Measurements from ENCODE around the gene HMG20B.

Gene HMG20B

DNA sequence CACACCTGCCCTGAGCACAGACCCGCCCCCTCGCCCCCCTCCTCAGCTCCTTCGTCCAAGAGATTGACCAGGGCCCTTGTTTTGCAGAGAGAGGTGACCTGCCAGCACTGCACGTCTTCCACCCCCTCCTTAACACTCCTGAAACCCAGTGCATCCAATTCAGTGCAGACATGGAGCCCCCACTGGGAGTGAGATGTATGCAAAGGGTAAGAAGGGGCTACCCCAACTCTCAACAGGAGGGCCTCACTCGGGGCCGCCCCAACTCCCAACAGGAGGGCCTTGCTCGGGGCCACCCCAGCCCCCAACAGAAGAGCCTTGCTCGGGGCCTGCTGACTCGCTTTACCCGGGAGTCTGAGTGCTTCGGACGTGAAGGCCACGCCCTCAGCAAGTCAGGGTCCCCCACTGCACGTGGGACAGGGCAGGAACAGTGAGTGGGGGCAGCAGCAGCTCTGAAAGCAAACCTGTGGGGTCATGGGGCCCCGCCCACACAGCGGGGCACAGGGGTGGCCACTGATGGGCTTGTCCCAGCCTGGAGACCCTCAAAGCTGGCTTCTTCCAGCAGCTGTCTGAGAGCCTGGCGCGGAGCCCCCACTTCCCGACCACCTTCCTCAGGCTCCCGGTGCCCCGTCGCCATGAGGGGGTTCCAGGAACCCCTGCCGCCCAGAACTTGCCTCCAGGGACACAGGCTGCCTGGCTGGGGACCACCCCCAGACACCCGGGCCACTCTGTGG lies 48.2 kb downstream of the HMG20B start:
- no peak for DNase-seq (ENCODE audit: low read depth)

DNA sequence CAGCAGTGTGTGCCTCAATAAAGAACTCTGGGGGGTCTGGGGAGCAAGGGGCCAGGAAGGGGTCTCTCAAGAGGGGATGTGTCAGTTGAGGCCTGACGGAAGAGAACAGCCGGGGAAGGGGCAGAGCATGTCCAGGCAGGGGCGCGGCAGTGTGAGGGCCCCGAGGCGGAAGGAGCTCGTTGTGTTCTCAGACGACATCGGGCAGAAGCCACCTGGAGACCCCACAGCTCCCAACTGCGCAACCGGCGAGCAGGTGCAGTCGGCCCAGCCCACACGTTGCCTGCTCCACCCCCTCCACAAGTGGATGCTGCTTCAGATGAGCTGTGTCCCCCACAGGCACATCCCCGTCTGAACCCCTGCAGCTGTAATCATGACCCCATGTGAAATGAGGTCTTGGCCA lies 48.9 kb downstream of the HMG20B start:
- no peak for DNase-seq (ENCODE audit: low read depth)

GRCh38 chr19:3622224-3622623 lies 49.5 kb downstream of the HMG20B start:
- no peak for DNase-seq (ENCODE audit: low read depth)

DNA sequence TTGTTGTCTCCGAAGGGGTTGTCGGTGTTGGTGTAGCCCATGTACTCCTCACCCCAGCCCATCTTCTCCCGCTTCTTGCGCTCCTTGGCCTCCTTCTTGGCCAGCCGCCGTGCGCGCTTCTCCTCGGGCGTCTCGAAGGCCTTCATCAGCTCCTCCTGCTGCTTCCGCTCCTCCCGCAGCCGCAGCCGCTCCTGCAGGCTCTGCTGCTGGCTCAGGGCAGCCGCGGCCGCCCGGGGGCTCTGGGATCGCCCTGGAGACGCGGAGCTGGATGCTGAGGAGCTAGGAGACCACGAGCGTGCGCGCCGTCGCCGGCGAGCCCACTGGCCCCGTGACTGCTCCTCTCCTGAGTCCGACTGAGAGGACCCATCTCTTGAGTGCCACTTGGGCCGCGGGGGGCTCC lies 51.0 kb downstream of the HMG20B start:
- DNase-seq (ENCODE audit: low read depth), result no peak

DNA sequence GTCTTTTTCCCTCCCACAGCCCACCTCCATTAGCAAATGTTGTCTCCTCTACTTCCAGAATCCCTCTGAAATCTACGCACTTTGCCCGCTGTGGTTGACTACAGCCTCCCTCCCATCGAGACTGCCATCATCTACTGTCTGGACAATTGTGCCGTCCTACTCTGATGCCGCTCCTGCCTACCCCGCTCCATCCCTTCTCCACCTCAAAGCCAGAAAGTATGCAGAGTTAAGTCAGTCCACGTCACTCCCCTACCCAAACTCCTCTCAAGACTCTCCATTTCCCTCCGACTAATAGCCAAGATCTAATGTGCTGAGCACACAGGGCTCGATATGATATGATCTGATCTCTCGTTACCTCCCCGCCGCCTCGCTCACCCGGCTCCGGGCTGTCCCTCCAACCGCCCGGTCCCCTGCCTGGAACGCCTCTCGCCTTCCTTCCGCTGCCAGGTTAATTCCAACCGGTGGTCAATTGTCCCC lies 53.3 kb downstream of the HMG20B start:
- DNase-seq (ENCODE audit: low read depth), result no peak

DNA sequence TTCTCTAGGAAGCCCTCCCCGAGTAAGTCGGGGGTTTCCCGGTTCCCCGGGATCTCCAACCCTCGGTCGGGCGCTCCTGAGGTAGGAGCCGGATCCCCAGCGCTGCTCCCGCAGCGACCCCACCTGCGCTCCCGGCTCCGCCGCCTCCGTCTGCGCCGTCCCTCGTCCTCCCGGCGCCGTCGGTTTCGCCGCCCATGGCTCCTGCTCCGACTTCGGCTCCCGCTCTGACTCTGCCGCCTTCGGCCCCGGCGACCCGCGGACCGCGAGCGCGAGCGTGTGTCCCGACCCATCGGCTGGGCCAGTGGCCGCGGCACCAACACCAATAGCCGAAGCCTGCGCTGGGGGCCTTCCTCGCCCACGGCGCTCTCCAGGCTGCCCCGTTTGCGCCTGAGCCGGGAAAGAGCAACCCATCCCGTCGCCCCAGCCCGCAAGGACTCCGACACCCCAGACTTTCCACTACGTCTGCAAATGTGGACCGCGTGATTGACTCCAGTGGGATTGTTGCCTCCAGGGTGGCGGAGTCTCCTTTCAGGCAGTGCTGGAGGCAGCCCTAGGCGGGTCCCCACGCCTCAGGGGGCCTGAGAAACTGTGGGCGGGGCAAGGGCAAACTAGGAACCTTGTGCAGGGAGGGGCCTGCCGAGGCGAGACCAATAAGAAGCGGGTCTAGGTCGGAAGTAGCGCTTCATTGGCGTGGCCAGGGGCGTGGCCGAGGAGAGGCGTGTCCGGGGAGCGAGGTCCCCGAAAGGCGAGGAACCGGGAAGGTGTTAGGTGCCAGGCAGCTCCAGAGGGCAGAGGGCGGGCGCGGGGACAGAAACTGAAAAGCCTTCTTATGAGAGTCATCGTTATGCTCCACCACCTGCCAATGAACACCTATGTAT lies 54.0 kb downstream of the HMG20B start, which contains the start of gene CACTIN:
Gene CACTIN (minus strand): TSS at position 318 of the 878 bp plus-strand sequence. CDS start 28 bp downstream, at position 290.
- DNase-seq (ENCODE audit: low read depth), result peak; percentile 98

DNA sequence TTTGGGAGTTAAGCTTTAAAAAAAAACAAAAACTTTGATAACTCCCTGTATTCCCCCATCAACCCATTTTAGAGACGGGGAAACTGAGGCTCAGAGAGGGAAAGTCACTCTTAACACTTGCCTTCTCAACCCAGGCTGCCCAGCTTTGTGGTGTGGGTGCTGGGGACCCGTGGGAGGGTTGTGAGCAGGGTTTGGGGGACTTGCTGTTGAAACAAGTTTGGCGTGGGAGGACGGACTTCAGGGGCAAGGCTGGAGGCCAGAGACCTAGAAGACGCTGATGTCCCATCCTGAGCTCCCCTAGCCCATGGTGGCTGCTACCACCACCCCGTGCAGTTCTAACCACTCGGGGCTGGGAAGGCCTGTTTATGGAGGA lies 54.6 kb downstream of the HMG20B start:
- DNase-seq (ENCODE audit: low read depth), result no peak
